H9 (cell line): ENCODE data around the gene URI1. TPM values are rescaled to one million over a fixed set of nuclear protein-coding genes. Genes with fewer than 3 reads are reported as not detected.

Experiments
- DNase-seq: peaks from one replicate; pipeline ENCODE4 v3.0.0-alpha.2; 2017
- H2AFZ ChIP-seq: one replicate; pipeline ENCODE4 v1.6.1; 2013; ENCODE audit warnings: mild to moderate bottlenecking, low read length, control low read depth, moderate library complexity
- H2AK5ac ChIP-seq: 2 replicates; pipeline ENCODE4 v1.6.1; 2013; ENCODE audit warnings: low read length, control low read depth, mixed read lengths; ENCODE audit not compliant: insufficient read length
- H2BK120ac ChIP-seq: one replicate; pipeline ENCODE4 v1.6.1; 2013; ENCODE audit warnings: low read depth, mild to moderate bottlenecking, low read length, control low read depth, inconsistent platforms; ENCODE audit not compliant: poor library complexity, severe bottlenecking
- H2BK12ac ChIP-seq: 2 replicates; pipeline ENCODE4 v1.6.1; 2013; ENCODE audit warnings: low read length, control low read depth, mixed read lengths, low read depth; ENCODE audit not compliant: insufficient read length
- H2BK15ac ChIP-seq: 2 replicates; pipeline ENCODE4 v1.6.1; 2013; ENCODE audit warnings: low read depth, low read length, control low read depth
- H2BK20ac ChIP-seq: one replicate; pipeline ENCODE4 v1.6.1; 2013; ENCODE audit warnings: low read depth, mild to moderate bottlenecking, low read length, control low read depth, inconsistent platforms; ENCODE audit not compliant: poor library complexity, severe bottlenecking
- H2BK5ac ChIP-seq: 2 replicates; pipeline ENCODE4 v1.6.1; 2013; ENCODE audit warnings: low read length, control low read depth, mixed read lengths; ENCODE audit not compliant: insufficient read length
- H3K14ac ChIP-seq: 2 replicates; pipeline ENCODE4 v1.6.1; 2013; ENCODE audit warnings: low read length, control low read depth; ENCODE audit not compliant: insufficient read depth
- H3K18ac ChIP-seq: 2 replicates; pipeline ENCODE4 v1.6.1; 2013; ENCODE audit warnings: low read depth, mild to moderate bottlenecking, mixed read lengths, low read length, control low read depth; ENCODE audit not compliant: insufficient read length
- H3K23ac ChIP-seq: 2 replicates; pipeline ENCODE4 v1.6.1; 2013; ENCODE audit warnings: low read length, control low read depth, mixed read lengths, low read depth; ENCODE audit not compliant: insufficient read length
- H3K23me2 ChIP-seq: 2 replicates; pipeline ENCODE4 v1.6.1; 2013; ENCODE audit warnings: low read depth, mild to moderate bottlenecking, mixed read lengths, low read length, control low read depth; ENCODE audit not compliant: insufficient read length, poor library complexity, severe bottlenecking
- H3K27ac ChIP-seq: 2 replicates; pipeline ENCODE4 v1.5.1; 2013; ENCODE audit warnings: low read length, control low read depth, mixed read lengths, low read depth; ENCODE audit not compliant: insufficient read length
- H3K27me3 ChIP-seq: 2 replicates; pipeline ENCODE4 v1.6.1; 2013; ENCODE audit warnings: low read length, control low read depth, inconsistent platforms; ENCODE audit not compliant: insufficient read depth
- H3K4ac ChIP-seq: 2 replicates; pipeline ENCODE4 v1.6.1; 2013; ENCODE audit warnings: low read depth, mild to moderate bottlenecking, control low read depth, inconsistent platforms, low read length, moderate library complexity
- H3K4me1 ChIP-seq: 2 replicates; pipeline ENCODE4 v1.6.1; 2013; ENCODE audit warnings: low read length, control low read depth, inconsistent platforms; ENCODE audit not compliant: insufficient read depth
- H3K4me2 ChIP-seq: 2 replicates; pipeline ENCODE4 v1.6.1; 2013; ENCODE audit warnings: low read length, control low read depth, mixed read lengths; ENCODE audit not compliant: insufficient read length, insufficient read depth
- H3K56ac ChIP-seq: 2 replicates; pipeline ENCODE4 v1.6.1; 2013; ENCODE audit warnings: low read depth, mild to moderate bottlenecking, mixed read lengths, low read length, control low read depth; ENCODE audit not compliant: insufficient read length
- H3K79me1 ChIP-seq: 2 replicates; pipeline ENCODE4 v1.6.1; 2013; ENCODE audit warnings: low read depth, mild to moderate bottlenecking, moderate library complexity, low read length, control low read depth, inconsistent platforms; ENCODE audit not compliant: insufficient read depth, poor library complexity, severe bottlenecking
- H3K79me2 ChIP-seq: 2 replicates; pipeline ENCODE4 v1.6.1; 2013; ENCODE audit warnings: low read length, control low read depth, inconsistent platforms; ENCODE audit not compliant: insufficient read depth
- H3K9ac ChIP-seq: 2 replicates; pipeline ENCODE4 v1.6.1; 2013; ENCODE audit warnings: low read length, control low read depth, mixed read lengths; ENCODE audit not compliant: insufficient read length; ENCODE audit errors: extremely low read depth
- H3K9me3 ChIP-seq: one replicate; pipeline ENCODE4 v1.6.1; 2013; ENCODE audit warnings: low read depth, low read length, inconsistent platforms; ENCODE audit not compliant: control insufficient read depth
- H3T11ph ChIP-seq: one replicate; pipeline ENCODE4 v1.6.1; 2013; ENCODE audit warnings: mild to moderate bottlenecking, low read length, control low read depth, inconsistent platforms
- H4K20me1 ChIP-seq: one replicate; pipeline ENCODE4 v1.6.1; 2013; ENCODE audit not compliant: control insufficient read depth, insufficient read length, insufficient read depth
- H4K5ac ChIP-seq: 2 replicates; pipeline ENCODE4 v1.6.1; 2013; ENCODE audit warnings: low read depth, mild to moderate bottlenecking, mixed read lengths, low read length, control low read depth; ENCODE audit not compliant: insufficient read length
- H4K8ac ChIP-seq: replicated peaks from 2 replicates; pipeline ENCODE4 v1.6.1; 2013; ENCODE audit warnings: low read length, control low read depth, mixed read lengths, low read depth; ENCODE audit not compliant: insufficient read length
- H4K91ac ChIP-seq: 2 replicates; pipeline ENCODE4 v1.6.1; 2013; ENCODE audit warnings: low read depth, mild to moderate bottlenecking, moderate library complexity, mixed read lengths, low read length, control low read depth; ENCODE audit not compliant: insufficient read length
- H3K27ac Mint-ChIP-seq, 3 experiments: 2 replicates in 2 of 3; 3 replicates in 1 of 3; pipeline ENCODE4 v1.8.0; 2020 to 2021; ENCODE audit warnings: mixed read lengths in 3 of 3, mild to moderate bottlenecking in 1 of 3, moderate library complexity in 1 of 3
- H3K27me3 Mint-ChIP-seq: 2 replicates; pipeline ENCODE4 v1.8.0; 2021; ENCODE audit warnings: low read depth, mild to moderate bottlenecking, moderate library complexity, mixed read lengths
- H3K36me3 Mint-ChIP-seq, 3 experiments: 2 replicates in 2 of 3; 3 replicates in 1 of 3; pipeline ENCODE4 v1.8.0; 2020 to 2021; ENCODE audit warnings: low read depth in 3 of 3, mixed read lengths in 3 of 3; ENCODE audit not compliant: insufficient read depth in 1 of 3
- H3K4me1 Mint-ChIP-seq, 2 experiments: 2 replicates each; pipeline ENCODE4 v1.8.0; 2020; ENCODE audit warnings: mixed read lengths in 2 of 2
- H3K4me3 Mint-ChIP-seq, 2 experiments: 2 replicates in 1 of 2; 3 replicates in 1 of 2; pipeline ENCODE4 v1.8.0; 2020 to 2021; ENCODE audit warnings: mild to moderate bottlenecking in 2 of 2, mixed read lengths in 2 of 2, moderate library complexity in 1 of 2
- H3K9me3 Mint-ChIP-seq, 2 experiments: 2 replicates in 1 of 2; 3 replicates in 1 of 2; pipeline ENCODE4 v1.8.0; 2020; ENCODE audit warnings: mild to moderate bottlenecking in 2 of 2, mixed read lengths in 2 of 2, moderate library complexity in 1 of 2
- total RNA-seq: library from RNA; stranded (reverse); gene quantifications from 2 replicates; pipeline ENCODE4 v1.2.1, GENCODE V29; 2021
- TF ChIP-seq, protein P1 (sequence below): fragments of 200-600 bp; sonication (generic); conservative IDR thresholded peaks from 3 replicates; pipeline ENCODE4 v1.8.0; 2021; ENCODE audit warnings: antibody characterized with exemption, mild to moderate bottlenecking

Gene URI1
- total RNA-seq, 1 experiment from 2014 or later, result 54.3 TPM

DNA sequence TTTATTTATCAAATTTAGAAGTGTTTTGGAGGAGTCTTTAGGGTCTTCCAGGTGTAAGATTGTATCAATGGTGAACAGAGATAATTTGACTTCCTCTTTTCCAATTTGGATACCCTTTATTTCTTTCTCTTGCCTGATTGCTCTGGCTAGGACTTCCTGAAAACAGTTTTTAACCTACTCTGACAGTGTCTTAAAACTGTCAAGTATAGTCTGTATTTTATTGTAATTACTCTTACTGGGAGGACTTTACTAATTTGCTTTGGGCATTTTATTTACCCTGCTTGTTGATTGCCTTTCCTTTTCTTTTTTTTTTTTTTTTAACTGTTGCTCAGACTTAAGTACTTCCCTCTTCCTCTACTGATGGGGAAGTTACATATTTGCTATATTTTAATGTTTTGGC lies 81.3 kb downstream of the URI1 start:
- no peak overlapping the region for H2BK15ac ChIP-seq
- no peak overlapping the region for H2BK5ac ChIP-seq
- no peak overlapping the region for H3K56ac ChIP-seq
- H2BK120ac ChIP-seq, result no peak overlapping the region
- Mint-ChIP-seq H3K9me3 (peaks cover 1 to 4% of the 10 kb centered on the region in 2 experiments; a peak in 1 of 5 replicates), H3K4me1 (peaks cover 5 to 8% of the 10 kb centered on the region in 2 experiments), H3K27ac (no peak overlapping the region), H3K27me3 (no peaks in the 10 kb centered on the region), H3K36me3 (peaks cover 0 to 21% (median 14%) of the 10 kb centered on the region in 3 experiments; a peak in 4 of 7 replicates), H3K4me3 (no peak overlapping the region)
- H3K23me2 ChIP-seq, result no peaks in the 10 kb centered on the region
- H3K18ac ChIP-seq, result no peak overlapping the region
- no peak overlapping the region for H2AFZ ChIP-seq
- no peak overlapping the region for H3K9ac ChIP-seq
- no peak overlapping the region for H4K5ac ChIP-seq
- no peak overlapping the region for H2BK12ac ChIP-seq
- no peak overlapping the region for H3K27ac ChIP-seq
- H2BK20ac ChIP-seq, result no peak overlapping the region
- H4K91ac ChIP-seq, result no peak overlapping the region
- H3K79me1 ChIP-seq, result no peaks in the 10 kb centered on the region
- no peak overlapping the region for H3T11ph ChIP-seq
- no peak overlapping the region for H3K4me2 ChIP-seq
- no peak overlapping the region for H3K4ac ChIP-seq
- H2AK5ac ChIP-seq, result no peak overlapping the region
- H3K9me3 ChIP-seq, result no peaks in the 10 kb centered on the region
- TF ChIP-seq, protein P1, sequence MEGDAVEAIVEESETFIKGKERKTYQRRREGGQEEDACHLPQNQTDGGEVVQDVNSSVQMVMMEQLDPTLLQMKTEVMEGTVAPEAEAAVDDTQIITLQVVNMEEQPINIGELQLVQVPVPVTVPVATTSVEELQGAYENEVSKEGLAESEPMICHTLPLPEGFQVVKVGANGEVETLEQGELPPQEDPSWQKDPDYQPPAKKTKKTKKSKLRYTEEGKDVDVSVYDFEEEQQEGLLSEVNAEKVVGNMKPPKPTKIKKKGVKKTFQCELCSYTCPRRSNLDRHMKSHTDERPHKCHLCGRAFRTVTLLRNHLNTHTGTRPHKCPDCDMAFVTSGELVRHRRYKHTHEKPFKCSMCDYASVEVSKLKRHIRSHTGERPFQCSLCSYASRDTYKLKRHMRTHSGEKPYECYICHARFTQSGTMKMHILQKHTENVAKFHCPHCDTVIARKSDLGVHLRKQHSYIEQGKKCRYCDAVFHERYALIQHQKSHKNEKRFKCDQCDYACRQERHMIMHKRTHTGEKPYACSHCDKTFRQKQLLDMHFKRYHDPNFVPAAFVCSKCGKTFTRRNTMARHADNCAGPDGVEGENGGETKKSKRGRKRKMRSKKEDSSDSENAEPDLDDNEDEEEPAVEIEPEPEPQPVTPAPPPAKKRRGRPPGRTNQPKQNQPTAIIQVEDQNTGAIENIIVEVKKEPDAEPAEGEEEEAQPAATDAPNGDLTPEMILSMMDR, result no peak
- DNase-seq, result no peak
- H3K14ac ChIP-seq, result no peak overlapping the region
- H3K27me3 ChIP-seq, result no peaks in the 10 kb centered on the region
- no peaks in the 10 kb centered on the region for H3K79me2 ChIP-seq
- H3K23ac ChIP-seq, result no peak overlapping the region
- H4K20me1 ChIP-seq, result no peaks in the 10 kb centered on the region
- H4K8ac ChIP-seq, result no peak overlapping the region
- no peaks in the 10 kb centered on the region for H3K4me1 ChIP-seq
